Activated naive CD8-positive, alpha-beta T cell treated with anti-CD3 and anti-CD28 coated beads, Interleukin-2, amount 10 ng/mL, durations not matched to agents 7 days and 5 days (primary cell): ENCODE data around the gene ZNF26. TPM values are rescaled to one million over a fixed set of nuclear protein-coding genes. Genes with fewer than 3 reads are reported as not detected.
"Not testable (repeated sequence)": the region's sequence is repeated elsewhere in the genome, so short reads cannot be mapped to it uniquely, and the experiment has no call there.

Source experiments
- ATAC-seq: fragments of 150-1000 bp; cut with Tn5 transposase; one replicate; pipeline ENCODE4 v1.10.0; 2021; ENCODE audit warnings: low read depth, moderate library complexity
- POLR2A ChIA-PET: fragments of 350-600 bp; sonication (Branson Sonifier 250); formaldehyde crosslinking; loops from one replicate; lab custom pipeline; 2021; ENCODE audit warnings: antibody characterized with exemption; lab: Charles Lee
- DNase-seq: peaks from one replicate; pipeline ENCODE4 v3.0.0; 2021
- H3K27ac Mint-ChIP-seq: one replicate; pipeline ENCODE4 v1.8.0; 2022; ENCODE audit warnings: mild to moderate bottlenecking, mixed read lengths
- H3K27me3 Mint-ChIP-seq: one replicate; pipeline ENCODE4 v1.8.0; 2022; ENCODE audit warnings: mild to moderate bottlenecking, moderate library complexity, mixed read lengths
- H3K36me3 Mint-ChIP-seq: one replicate; pipeline ENCODE4 v1.8.0; 2021; ENCODE audit warnings: mild to moderate bottlenecking, mixed read lengths
- H3K4me1 Mint-ChIP-seq: one replicate; pipeline ENCODE4 v1.8.0; 2021; ENCODE audit warnings: mixed read lengths
- H3K4me3 Mint-ChIP-seq: one replicate; pipeline ENCODE4 v1.8.0; 2022; ENCODE audit warnings: mild to moderate bottlenecking, moderate library complexity, mixed read lengths
- H3K9me3 Mint-ChIP-seq: one replicate; pipeline ENCODE4 v1.8.0; 2021; ENCODE audit warnings: mixed read lengths
- total RNA-seq, 2 experiments: library from RNA; stranded (reverse); gene quantifications; one replicate each; pipeline ENCODE4 v1.2.3, GENCODE V29; 2021

The ZNF26 gene
- total RNA-seq, 2 experiments from 2014 or later, result 22.5 to 25.5 TPM

DNA sequence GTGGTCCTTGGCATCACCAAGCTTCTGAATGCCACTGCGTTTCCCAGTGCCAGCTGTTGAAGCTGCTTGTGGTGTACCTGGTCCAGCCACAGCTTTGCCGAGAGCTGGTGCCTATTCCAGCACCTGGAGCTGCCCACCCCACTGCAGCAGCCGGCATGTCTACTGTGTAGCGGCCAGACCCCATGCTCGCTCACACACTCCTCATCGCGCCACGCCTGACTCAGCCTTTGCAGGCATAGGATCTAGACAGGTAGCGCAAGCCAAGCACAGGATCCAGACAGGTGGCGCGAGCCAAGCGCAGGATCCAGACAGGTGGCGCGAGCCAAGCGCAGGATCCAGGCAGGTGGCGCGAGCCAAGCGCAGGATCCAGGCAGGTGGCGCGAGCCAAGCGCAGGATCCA, 18.4 kb upstream of the ZNF26 start:
- peaks cover 20% of the 10 kb centered on the region for H3K36me3 Mint-ChIP-seq
- H3K27me3 Mint-ChIP-seq, result no peaks in the 10 kb centered on the region
- H3K27ac Mint-ChIP-seq, result no peak overlapping the region
- DNase-seq (no peak), ATAC-seq (no peak)
- POLR2A ChIA-PET, result no interaction called here
- no peaks in the 10 kb centered on the region for H3K4me1 Mint-ChIP-seq
- no peak overlapping the region for H3K4me3 Mint-ChIP-seq
- peaks cover 15% of the 10 kb centered on the region for H3K9me3 Mint-ChIP-seq

DNA sequence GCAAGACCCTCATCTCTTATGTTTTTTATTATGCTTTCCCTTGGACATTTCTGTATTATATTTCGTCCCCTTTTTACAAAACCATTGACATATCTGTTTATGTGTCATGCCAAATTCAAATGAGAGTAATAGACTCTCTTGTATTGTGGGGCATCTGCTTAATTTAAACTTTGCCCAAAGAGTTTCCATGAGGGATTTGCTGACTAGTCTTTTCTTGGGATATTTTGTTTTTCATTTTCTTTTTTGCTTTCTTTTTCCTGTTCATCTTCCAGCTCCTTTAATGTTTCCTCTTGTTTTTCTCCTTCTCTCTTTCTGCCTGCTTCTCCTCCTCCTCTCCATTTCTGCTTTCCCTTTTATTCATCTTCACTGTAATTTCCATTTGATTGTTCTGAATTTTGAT, 13.8 kb upstream of the ZNF26 start:
- POLR2A ChIA-PET, result no interaction called here
- no peak for ATAC-seq
- no peak for DNase-seq
- Mint-ChIP-seq H3K4me3 (no peak overlapping the region), H3K36me3 (no peaks in the 10 kb centered on the region), H3K27ac (no peak overlapping the region), H3K9me3 (peaks cover 30% of the 10 kb centered on the region), H3K27me3 (no peaks in the 10 kb centered on the region), H3K4me1 (no peaks in the 10 kb centered on the region)

DNA sequence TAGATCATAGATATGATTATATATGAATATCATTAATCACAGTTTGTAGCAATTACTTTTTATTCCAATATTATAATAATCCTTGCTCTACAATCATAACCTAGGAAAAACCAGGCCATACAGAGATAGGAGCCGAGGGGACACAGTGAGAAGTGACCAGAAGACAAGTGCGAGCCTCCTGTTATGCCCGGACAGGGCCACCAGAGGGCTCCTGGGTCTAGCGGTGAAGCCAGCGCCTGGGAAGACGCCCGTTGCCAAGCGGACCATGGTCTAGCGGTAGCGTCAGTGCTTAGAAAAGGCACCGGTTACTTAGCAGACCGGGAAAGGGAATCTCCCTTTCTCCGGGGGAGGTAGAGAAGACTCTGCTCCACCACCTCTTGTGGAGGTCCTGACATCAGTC, 9.3 kb upstream of the ZNF26 start:
- H3K9me3 Mint-ChIP-seq, result peaks cover 42% of the 10 kb centered on the region
- H3K27me3 Mint-ChIP-seq, POLR2A ChIA-PET, H3K4me1 Mint-ChIP-seq, H3K27ac Mint-ChIP-seq, H3K4me3 Mint-ChIP-seq, H3K36me3 Mint-ChIP-seq, ATAC-seq: not testable (repeated sequence)
- DNase-seq, result peak; percentile 48

DNA sequence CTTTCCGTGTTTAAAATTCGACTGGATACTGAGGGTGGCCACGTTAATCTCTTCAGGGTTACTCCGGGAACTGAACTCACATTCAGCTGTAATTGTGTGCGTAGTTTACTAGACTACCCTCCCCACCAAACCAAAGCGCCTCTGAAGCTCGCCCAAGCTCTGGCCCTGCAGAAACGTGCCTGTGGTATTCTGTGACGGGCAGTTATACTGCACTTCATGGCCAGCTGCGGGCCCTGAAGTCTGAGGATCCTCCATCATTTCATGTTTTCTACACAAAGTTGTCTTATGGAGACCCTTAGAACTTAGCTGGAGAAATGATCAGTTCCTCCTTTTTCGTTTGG, 688 bp downstream of the ZNF26 start:
- ATAC-seq (no peak), DNase-seq (no peak)
- Mint-ChIP-seq H3K27ac (peak overlapping the region; percentile 94), H3K4me1 (peaks cover 19% of the 10 kb centered on the region), H3K27me3 (no peaks in the 10 kb centered on the region), H3K36me3 (peaks cover 52% of the 10 kb centered on the region), H3K4me3 (peak overlapping the region; percentile 88), H3K9me3 (peaks cover 24% of the 10 kb centered on the region)
- POLR2A ChIA-PET, result interaction anchor here (0.6 to 3.0 kb wide), 14 partner anchors 12 to 194 kb away, joined by 3 to 23 read pairs (median 4); partner anchors contain the start of genes CHFR, ZNF10, ZNF140 and ZNF268

DNA sequence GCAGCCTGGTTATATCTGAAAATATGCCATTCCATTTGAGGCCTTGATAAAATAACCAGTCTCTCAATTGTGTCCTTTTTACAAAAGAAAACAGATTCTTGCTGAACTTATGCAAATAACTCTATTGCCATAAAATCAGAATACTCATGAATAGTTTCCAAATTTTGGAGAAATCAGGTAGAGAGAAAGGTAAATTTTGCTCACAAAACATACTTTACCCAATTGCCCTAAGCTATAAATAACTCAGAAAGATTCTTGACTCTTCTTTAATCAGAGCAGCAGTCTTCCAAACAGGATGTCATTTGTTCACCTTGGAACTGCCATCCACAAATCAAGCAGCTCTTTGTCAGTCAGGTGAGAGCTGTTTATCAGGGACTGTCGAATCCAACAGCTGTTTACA, 12.6 kb downstream of the ZNF26 start:
- Mint-ChIP-seq H3K27me3 (no peaks in the 10 kb centered on the region), H3K9me3 (peaks cover 28% of the 10 kb centered on the region), H3K36me3 (peaks cover 74% of the 10 kb centered on the region), H3K27ac (no peak overlapping the region), H3K4me1 (no peaks in the 10 kb centered on the region), H3K4me3 (no peak overlapping the region)
- no peak for DNase-seq
- POLR2A ChIA-PET, result interaction anchor here (0.6 kb wide), 1 partner anchor 13 kb away, joined by 3 read pairs; the partner anchor contains the start of gene ZNF26
- ATAC-seq, result no peak

DNA sequence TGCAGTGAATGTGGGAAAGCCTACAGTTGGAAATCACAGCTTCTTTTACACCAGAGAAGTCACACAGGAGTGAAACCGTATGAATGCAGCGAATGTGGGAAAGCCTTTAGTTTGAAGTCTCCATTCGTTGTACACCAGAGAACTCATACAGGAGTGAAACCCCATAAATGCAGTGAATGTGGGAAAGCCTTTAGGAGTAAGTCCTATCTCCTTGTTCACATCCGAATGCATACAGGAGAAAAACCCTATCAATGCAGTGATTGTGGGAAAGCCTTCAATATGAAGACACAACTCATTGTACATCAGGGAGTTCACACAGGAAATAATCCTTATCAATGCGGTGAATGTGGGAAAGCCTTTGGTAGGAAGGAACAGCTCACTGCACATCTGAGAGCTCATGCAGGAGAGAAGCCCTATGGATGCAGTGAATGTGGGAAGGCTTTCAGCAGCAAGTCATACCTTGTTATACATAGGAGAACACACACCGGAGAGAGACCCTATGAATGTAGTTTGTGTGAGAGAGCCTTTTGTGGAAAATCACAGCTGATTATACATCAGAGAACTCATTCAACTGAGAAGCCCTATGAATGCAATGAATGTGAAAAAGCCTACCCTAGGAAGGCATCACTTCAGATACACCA, 24.6 kb downstream of the ZNF26 start:
- Mint-ChIP-seq H3K27ac (no peak overlapping the region), H3K27me3 (no peaks in the 10 kb centered on the region), H3K36me3 (peaks cover 94% of the 10 kb centered on the region), H3K4me1 (peaks cover 4% of the 10 kb centered on the region), H3K9me3 (peaks cover 45% of the 10 kb centered on the region), H3K4me3 (no peak overlapping the region)
- POLR2A ChIA-PET, result interaction anchor here (1.5 kb wide), 1 partner anchor 119 kb away, joined by 3 read pairs; the partner anchor contains the start of genes ZNF10 and ZNF891
- ATAC-seq (no peak), DNase-seq (no peak)

DNA sequence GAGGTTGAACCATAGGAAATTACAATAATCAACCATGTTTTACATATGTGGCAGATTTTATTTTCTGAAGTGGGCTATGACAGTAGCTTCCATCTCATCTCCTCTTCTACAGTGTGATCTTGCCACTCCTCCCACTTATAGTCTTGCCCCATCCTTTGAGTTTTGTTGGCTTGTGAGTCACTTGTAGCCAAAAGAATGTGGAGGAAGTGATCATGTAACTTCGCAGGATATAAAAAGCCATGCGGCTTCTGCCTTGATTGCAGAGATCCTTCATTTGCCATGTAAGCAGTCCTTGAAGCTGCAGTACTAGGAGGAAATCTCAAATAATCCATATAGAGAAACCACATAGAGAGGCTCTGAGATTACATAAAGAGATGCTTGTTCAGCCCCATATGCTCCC, 37.4 kb downstream of the ZNF26 start:
- POLR2A ChIA-PET, result no interaction called here
- Mint-ChIP-seq H3K4me1 (no peaks in the 10 kb centered on the region), H3K9me3 (peaks cover 33% of the 10 kb centered on the region), H3K27ac (no peak overlapping the region), H3K4me3 (no peak overlapping the region), H3K36me3 (peaks cover 26% of the 10 kb centered on the region), H3K27me3 (no peaks in the 10 kb centered on the region)
- DNase-seq (no peak), ATAC-seq (no peak)

DNA sequence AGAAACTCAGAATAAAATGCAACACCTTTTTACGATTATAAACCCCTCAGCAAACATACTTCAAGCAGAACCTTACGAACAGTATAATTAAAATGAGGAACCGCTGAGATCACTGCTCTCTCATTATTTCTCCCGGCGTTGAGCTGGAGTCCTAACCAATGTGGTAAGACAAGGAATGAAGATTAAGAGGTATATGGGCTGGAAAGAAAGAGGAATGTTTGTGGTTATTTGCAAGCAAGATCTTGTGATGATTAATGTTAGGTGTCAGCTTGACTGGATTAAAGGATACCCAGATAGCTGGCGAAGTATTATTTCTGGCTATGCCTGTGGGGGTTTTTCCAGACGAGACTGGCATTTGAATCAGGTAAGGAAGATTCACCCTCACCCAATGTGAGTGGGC, 40.8 kb downstream of the ZNF26 start:
- no peak for DNase-seq
- Mint-ChIP-seq H3K27me3 (no peaks in the 10 kb centered on the region), H3K36me3 (peaks cover 11% of the 10 kb centered on the region), H3K27ac (no peak overlapping the region), H3K4me3 (no peak overlapping the region), H3K9me3 (peaks cover 30% of the 10 kb centered on the region), H3K4me1 (no peaks in the 10 kb centered on the region)
- POLR2A ChIA-PET, result no interaction called here
- no peak for ATAC-seq

DNA sequence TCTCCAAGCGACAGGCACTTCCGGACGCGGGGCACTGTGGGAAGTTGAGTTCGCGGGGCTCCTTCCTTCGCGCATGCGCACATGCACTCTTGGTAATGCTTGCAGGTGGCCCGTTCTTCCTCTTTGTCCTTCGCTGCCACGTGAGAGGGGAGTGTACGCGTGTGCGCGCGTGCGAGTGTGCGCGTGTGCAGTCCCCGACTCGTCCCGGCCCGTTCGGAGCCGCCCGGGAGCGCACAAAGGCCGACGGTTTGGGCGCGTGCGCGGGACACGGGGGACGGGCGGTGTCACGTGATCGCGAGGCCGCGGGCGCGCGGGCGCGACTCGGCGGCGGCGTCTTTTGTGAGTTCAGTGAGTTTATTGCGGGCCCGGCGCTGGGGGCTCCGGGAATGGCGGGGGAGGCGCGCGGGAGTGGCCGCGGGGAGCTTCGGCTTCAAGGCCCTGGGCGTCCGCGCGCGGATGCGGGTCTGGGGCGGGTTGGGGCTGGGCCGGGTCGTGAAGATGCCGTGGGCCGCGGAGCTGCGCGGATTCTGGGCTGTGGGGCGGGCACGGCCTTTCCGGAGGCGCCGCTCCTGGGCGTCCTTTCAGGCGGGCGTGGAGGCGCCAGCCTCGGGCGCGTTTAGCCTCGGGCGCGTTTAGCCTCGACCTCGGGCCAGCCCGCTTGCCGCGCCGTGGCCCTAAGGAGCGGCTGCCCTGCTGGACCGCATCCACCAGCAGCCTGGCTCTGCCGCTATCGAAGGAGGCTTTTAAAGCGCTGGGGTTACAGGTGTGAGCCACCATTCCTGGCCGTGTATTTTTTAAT, 51.2 kb downstream of the ZNF26 start, which contains the start of gene ZNF84:
TSS of gene ZNF84 (plus strand) at position 303 of the 799 bp plus-strand sequence. CDS start 3,959 bp downstream, outside the sequence.
- POLR2A ChIA-PET, result interaction anchor here (0.7 to 3.8 kb wide), 10 partner anchors 9 to 150 kb away, joined by 3 to 20 read pairs (median 3); partner anchors contain the start of genes CHFR, ZNF10, ZNF26 and ZNF891
- peaks cover 45% of the 10 kb centered on the region for H3K36me3 Mint-ChIP-seq
- peak within 1 kb of the TSS; percentile 97 for H3K27ac Mint-ChIP-seq
- no peaks in the 10 kb centered on the region for H3K27me3 Mint-ChIP-seq
- peaks cover 38% of the 10 kb centered on the region for H3K9me3 Mint-ChIP-seq
- peaks cover 13% of the 10 kb centered on the region for H3K4me1 Mint-ChIP-seq
- DNase-seq, result peak; percentile 95
- peak within 1 kb of the TSS; percentile 86 for H3K4me3 Mint-ChIP-seq
- ATAC-seq, result peak; percentile 95

DNA sequence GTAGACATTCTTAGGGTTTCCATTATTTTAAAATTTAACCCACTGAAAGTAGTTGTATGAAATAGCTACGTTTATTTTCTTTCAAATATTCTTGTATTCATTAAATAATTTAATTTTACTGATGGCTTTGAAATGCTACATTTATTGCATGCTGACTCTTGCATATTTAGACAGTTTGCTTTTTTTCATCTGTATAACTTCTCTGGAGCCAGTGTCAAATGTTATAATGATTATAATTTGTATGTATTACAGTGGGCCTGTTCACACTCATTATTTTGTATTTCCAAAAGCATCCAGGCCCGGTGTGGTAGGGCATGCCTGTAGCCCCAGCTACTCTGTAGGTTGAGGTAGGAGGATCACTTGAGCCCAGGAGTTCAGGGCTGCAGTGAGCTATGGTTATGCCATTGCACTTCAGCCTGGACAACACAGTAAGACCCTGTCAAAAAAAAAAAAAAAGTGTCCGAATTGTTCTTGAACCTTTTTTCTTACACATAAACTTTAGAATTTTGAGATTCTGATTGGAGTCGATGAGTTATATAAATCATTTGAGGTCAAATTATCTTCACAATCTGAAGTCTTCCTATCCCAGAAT, 52.0 kb downstream of the ZNF26 start:
- H3K27me3 Mint-ChIP-seq, result no peaks in the 10 kb centered on the region
- H3K4me1 Mint-ChIP-seq, result peaks cover 13% of the 10 kb centered on the region
- POLR2A ChIA-PET, result interaction anchor here (0.7 to 3.8 kb wide), 8 partner anchors 10 to 151 kb away, joined by 3 to 20 read pairs (median 3); partner anchors contain the start of genes CHFR, ZNF10, ZNF26 and ZNF891
- H3K9me3 Mint-ChIP-seq, result peaks cover 41% of the 10 kb centered on the region
- peaks cover 53% of the 10 kb centered on the region for H3K36me3 Mint-ChIP-seq
- no peak for ATAC-seq
- DNase-seq, result no peak
- H3K27ac Mint-ChIP-seq, result peak overlapping the region; percentile 97
- H3K4me3 Mint-ChIP-seq, result peak overlapping the region; percentile 86

DNA sequence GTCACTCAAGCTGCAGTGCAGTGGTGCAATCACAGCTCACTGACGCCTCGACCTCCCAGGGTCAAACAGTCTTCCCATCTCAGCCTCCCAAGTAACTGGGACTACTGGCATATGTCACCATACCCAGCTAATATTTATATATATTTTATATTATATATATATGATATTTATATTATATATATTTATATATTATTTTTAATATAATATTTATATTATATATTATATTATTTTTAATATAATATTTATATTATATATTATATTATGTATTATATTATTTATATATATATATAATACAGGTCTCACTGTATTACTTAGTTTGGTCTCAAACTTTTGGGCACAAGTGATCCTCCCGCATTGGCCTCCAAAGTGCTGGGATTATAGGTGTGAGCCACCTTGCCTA, 60.5 kb downstream of the ZNF26 start:
- POLR2A ChIA-PET, result interaction anchor here (0.6 kb wide), 1 partner anchor 101 kb away, joined by 3 read pairs; no protein-coding TSS in a partner anchor
- Mint-ChIP-seq H3K27me3 (no peaks in the 10 kb centered on the region), H3K4me3 (no peak overlapping the region), H3K36me3 (peaks cover 96% of the 10 kb centered on the region), H3K9me3 (peaks cover 49% of the 10 kb centered on the region), H3K27ac (no peak overlapping the region), H3K4me1 (no peaks in the 10 kb centered on the region)
- no peak for DNase-seq
- ATAC-seq, result no peak

DNA sequence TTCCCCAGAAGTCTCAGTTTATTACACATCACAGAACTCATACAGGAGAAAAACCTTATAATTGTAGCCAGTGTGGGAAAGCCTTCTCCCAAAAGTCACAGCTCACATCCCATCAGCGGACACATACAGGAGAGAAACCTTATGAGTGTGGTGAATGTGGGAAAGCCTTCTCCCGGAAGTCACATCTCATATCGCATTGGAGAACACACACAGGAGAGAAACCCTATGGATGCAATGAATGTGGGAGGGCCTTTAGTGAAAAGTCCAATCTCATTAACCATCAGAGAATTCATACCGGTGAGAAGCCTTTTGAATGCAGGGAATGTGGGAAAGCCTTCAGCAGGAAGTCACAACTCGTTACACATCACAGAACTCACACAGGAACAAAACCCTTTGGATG, 71.3 kb downstream of the ZNF26 start:
- H3K4me1 Mint-ChIP-seq, result no peaks in the 10 kb centered on the region
- no peak overlapping the region for H3K27ac Mint-ChIP-seq
- peaks cover 34% of the 10 kb centered on the region for H3K9me3 Mint-ChIP-seq
- no peaks in the 10 kb centered on the region for H3K27me3 Mint-ChIP-seq
- POLR2A ChIA-PET, result no interaction called here
- H3K4me3 Mint-ChIP-seq, result no peak overlapping the region
- ATAC-seq (no peak), DNase-seq (no peak)
- peaks cover 53% of the 10 kb centered on the region for H3K36me3 Mint-ChIP-seq
